ENCODE data around the gene SLX4.

- TF ChIP-seq KLF10 (CRISPR knock-in tag; IDR thresholded peaks at IDR 0.05): no peak
- no peak for TF ChIP-seq USF2 (CRISPR knock-in tag; IDR thresholded peaks at IDR 0.05)
- TF ChIP-seq TAF7 (tag; IDR thresholded peaks at IDR 0.05): no peak
- TF ChIP-seq POLR2AphosphoS5 (IDR thresholded peaks at IDR 0.05; ENCODE audit: control insufficient read depth, insufficient read depth, low read depth, low read length): no peak
- TF ChIP-seq HDAC2 (IDR thresholded peaks at IDR 0.05): no peak
- TF ChIP-seq SIRT6 (IDR thresholded peaks at IDR 0.05; ENCODE audit: low read depth, low read length): no peak
- TF ChIP-seq NBN (IDR thresholded peaks at IDR 0.05; ENCODE audit: low read depth): no peak
- no peak for TF ChIP-seq ZBTB33 (CRISPR knock-in tag; IDR thresholded peaks at IDR 0.05)
- no peak for TF ChIP-seq POLR2A (conservative IDR thresholded peaks at IDR 0.05)
- TF ChIP-seq ZNF274 (IDR thresholded peaks at IDR 0.05; ENCODE audit: borderline replicate concordance, low read depth, low read length): no peak
- TF ChIP-seq ELF1 (tag; IDR thresholded peaks at IDR 0.05): no peak
- TF ChIP-seq E4F1 (CRISPR knock-in tag; IDR thresholded peaks at IDR 0.05; ENCODE audit: borderline replicate concordance): no peak
- no peak for TF ChIP-seq FOS (IDR thresholded peaks at IDR 0.05; ENCODE audit: extremely low read depth, insufficient read length)
- no peak for TF ChIP-seq STAG1 (CRISPR knock-in tag; IDR thresholded peaks at IDR 0.05; ENCODE audit: borderline replicate concordance)
Measured at GRCh38 chr16:3581392-3581791, 30.0 kb downstream of the SLX4 start.
